Panc1 (cell line): ENCODE results near the gene PCDHGA6.

Experiments used
- POLR2AphosphoS5 ChIP-seq: IDR thresholded peaks from 2 replicates; pipeline ENCODE4 v1.6.1; 2012; ENCODE audit warnings: mild to moderate bottlenecking, low read depth, low read length, moderate library complexity
- TCF7L2 ChIP-seq: IDR thresholded peaks from 2 replicates; pipeline ENCODE4 v1.6.1; 2011; ENCODE audit warnings: mild to moderate bottlenecking, low read depth, low read length, inconsistent platforms
- TF ChIP-seq, protein P1 (sequence below): fragments of 450-650 bp; IDR thresholded peaks from 2 replicates; pipeline ENCODE4 v1.5.1; 2017; ENCODE audit warnings: mild to moderate bottlenecking
- TF ChIP-seq, protein P2 (sequence below), 2 experiments: IDR thresholded peaks; 2 replicates each; pipeline ENCODE4 v1.6.1; 2011 to 2012; ENCODE audit warnings: low read depth in 2 of 2, control low read depth in 1 of 2, low read length in 1 of 2, mild to moderate bottlenecking in 1 of 2, moderate library complexity in 1 of 2; ENCODE audit not compliant: insufficient read depth in 1 of 2

GRCh38 chr5:141373673-141374317, at the start of gene PCDHGA6:
- TF ChIP-seq, protein P1, sequence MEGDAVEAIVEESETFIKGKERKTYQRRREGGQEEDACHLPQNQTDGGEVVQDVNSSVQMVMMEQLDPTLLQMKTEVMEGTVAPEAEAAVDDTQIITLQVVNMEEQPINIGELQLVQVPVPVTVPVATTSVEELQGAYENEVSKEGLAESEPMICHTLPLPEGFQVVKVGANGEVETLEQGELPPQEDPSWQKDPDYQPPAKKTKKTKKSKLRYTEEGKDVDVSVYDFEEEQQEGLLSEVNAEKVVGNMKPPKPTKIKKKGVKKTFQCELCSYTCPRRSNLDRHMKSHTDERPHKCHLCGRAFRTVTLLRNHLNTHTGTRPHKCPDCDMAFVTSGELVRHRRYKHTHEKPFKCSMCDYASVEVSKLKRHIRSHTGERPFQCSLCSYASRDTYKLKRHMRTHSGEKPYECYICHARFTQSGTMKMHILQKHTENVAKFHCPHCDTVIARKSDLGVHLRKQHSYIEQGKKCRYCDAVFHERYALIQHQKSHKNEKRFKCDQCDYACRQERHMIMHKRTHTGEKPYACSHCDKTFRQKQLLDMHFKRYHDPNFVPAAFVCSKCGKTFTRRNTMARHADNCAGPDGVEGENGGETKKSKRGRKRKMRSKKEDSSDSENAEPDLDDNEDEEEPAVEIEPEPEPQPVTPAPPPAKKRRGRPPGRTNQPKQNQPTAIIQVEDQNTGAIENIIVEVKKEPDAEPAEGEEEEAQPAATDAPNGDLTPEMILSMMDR = no peak
- TF ChIP-seq, protein P2, sequence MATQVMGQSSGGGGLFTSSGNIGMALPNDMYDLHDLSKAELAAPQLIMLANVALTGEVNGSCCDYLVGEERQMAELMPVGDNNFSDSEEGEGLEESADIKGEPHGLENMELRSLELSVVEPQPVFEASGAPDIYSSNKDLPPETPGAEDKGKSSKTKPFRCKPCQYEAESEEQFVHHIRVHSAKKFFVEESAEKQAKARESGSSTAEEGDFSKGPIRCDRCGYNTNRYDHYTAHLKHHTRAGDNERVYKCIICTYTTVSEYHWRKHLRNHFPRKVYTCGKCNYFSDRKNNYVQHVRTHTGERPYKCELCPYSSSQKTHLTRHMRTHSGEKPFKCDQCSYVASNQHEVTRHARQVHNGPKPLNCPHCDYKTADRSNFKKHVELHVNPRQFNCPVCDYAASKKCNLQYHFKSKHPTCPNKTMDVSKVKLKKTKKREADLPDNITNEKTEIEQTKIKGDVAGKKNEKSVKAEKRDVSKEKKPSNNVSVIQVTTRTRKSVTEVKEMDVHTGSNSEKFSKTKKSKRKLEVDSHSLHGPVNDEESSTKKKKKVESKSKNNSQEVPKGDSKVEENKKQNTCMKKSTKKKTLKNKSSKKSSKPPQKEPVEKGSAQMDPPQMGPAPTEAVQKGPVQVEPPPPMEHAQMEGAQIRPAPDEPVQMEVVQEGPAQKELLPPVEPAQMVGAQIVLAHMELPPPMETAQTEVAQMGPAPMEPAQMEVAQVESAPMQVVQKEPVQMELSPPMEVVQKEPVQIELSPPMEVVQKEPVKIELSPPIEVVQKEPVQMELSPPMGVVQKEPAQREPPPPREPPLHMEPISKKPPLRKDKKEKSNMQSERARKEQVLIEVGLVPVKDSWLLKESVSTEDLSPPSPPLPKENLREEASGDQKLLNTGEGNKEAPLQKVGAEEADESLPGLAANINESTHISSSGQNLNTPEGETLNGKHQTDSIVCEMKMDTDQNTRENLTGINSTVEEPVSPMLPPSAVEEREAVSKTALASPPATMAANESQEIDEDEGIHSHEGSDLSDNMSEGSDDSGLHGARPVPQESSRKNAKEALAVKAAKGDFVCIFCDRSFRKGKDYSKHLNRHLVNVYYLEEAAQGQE (IDR thresholded peaks at IDR 0.05; ENCODE audit: insufficient read depth in 1 of 2, low read depth in 2 of 2, low read length in 1 of 2) = no peak
- TF ChIP-seq POLR2AphosphoS5 (no peak), TCF7L2 (no peak)
